Esophagus squamous epithelium (tissue), 4 donors: ENCODE measurements around the gene ATXN1.

ENCODE experiments used
- CTCF ChIP-seq, 6 experiments: fragments of 450-650 bp in 4 of 6; fragments of 200-600 bp in 2 of 6; sonication (generic) in 2 of 6; IDR thresholded peaks; one replicate each; pipeline ENCODE4 v1.5.1; 2016 to 2019; ENCODE audit warnings: antibody characterized with exemption in 6 of 6, mild to moderate bottlenecking in 4 of 6, moderate library complexity in 4 of 6
- POLR2A ChIP-seq, 4 donors: fragments of 450-650 bp; IDR thresholded peaks; one replicate each; pipeline ENCODE4 v1.6.1; 2017; ENCODE audit warnings: antibody characterized with exemption in 4 of 4, mild to moderate bottlenecking in 4 of 4, moderate library complexity in 3 of 4

GRCh38 chr6:16547587-16547986, 213.7 kb downstream of the ATXN1 start:
- TF ChIP-seq POLR2A (IDR thresholded peaks at IDR 0.05): no peak
- TF ChIP-seq CTCF (IDR thresholded peaks at IDR 0.05): no peak
